Gastrocnemius medialis (tissue), 4 donors: Measurements from ENCODE around the gene KAT14. TPM values are rescaled to one million over a fixed set of nuclear protein-coding genes. Genes with fewer than 3 reads are reported as not detected.

ENCODE experiments used
- ATAC-seq, 2 donors: fragments of 150-250 bp; one replicate each; pipeline ENCODE4 v1.9.1; 2016
- DNase-seq, 2 donors: peaks; one replicate each; pipeline ENCODE4 v3.0.0-alpha.2; 2019
- H3K27ac ChIP-seq, 4 donors: fragments of 200-600 bp; sonication (generic); 1 replicate in 1 of 4; 2 replicates in 3 of 4; pipeline ENCODE4 v1.5.1; 2016 to 2018; ENCODE audit warnings: mild to moderate bottlenecking in 2 of 4, moderate library complexity in 1 of 4
- H3K27me3 ChIP-seq, 3 donors: fragments of 200-600 bp; sonication (generic) in 2 of 3; 1 replicate in 1 of 3; 2 replicates in 2 of 3; pipeline versions ENCODE4 v1.5.1 to v1.6.0; 2016 to 2019; ENCODE audit warnings: mild to moderate bottlenecking in 1 of 3, moderate library complexity in 1 of 3
- H3K36me3 ChIP-seq, 2 donors: fragments of 200-600 bp; sonication (generic) in 1 of 2; one replicate each; pipeline ENCODE4 v1.5.1; 2017 to 2018
- H3K4me1 ChIP-seq, 2 donors: fragments of 200-600 bp; sonication (generic) in 1 of 2; one replicate each; pipeline ENCODE4 v1.5.1; 2016 to 2017; ENCODE audit warnings: mild to moderate bottlenecking in 2 of 2
- H3K4me3 ChIP-seq, 4 donors: fragments of 200-600 bp; sonication (generic) in 3 of 4; 1 replicate in 1 of 4; 2 replicates in 3 of 4; pipeline ENCODE4 v1.5.1; 2016 to 2019; ENCODE audit warnings: mild to moderate bottlenecking in 2 of 4
- H3K9me3 ChIP-seq, 3 donors: fragments of 200-600 bp; sonication (generic) in 2 of 3; 1 replicate in 1 of 3; 2 replicates in 2 of 3; pipeline ENCODE4 v1.5.1; 2016 to 2019
- POLR2A ChIP-seq, 2 donors: fragments of 450-650 bp; IDR thresholded peaks; one replicate each; pipeline ENCODE4 v1.6.1; 2017; ENCODE audit warnings: antibody characterized with exemption in 2 of 2, mild to moderate bottlenecking in 2 of 2, moderate library complexity in 2 of 2
- in situ Hi-C, 4 donors: fragments of 200-750 bp; cut with MboI; loops; one replicate each; pipeline versions ENCODE4 v1.15.0 to v1.8.0; 2017; ENCODE audit warnings: low sequenced_read_pairs in 4 of 4
- intact Hi-C: fragments of 100-400 bp; cut with DNase I; formaldehyde crosslinking; loops from one replicate; pipeline ENCODE4 v1.15.1; 2023; ENCODE audit warnings: low total_unique reads
- total RNA-seq, 4 donors: library from RNA; depleted of rRNA; stranded (reverse); fragments of >200 nt; gene quantifications; one replicate each; pipeline versions ENCODE4 v1.1.0 to v1.2.3, GENCODE V29; 2016
- TF ChIP-seq, protein P1 (sequence below), 5 experiments: fragments of 450-650 bp in 3 of 5; fragments of 200-600 bp in 2 of 5; sonication (generic) in 2 of 5; IDR thresholded peaks in 4 of 5; conservative IDR thresholded peaks in 1 of 5; 1 replicate in 4 of 5; 2 replicates in 1 of 5; pipeline ENCODE4 v1.5.1; 2016 to 2019; ENCODE audit warnings: antibody characterized with exemption in 5 of 5, mild to moderate bottlenecking in 3 of 5, moderate library complexity in 3 of 5

The KAT14 gene
- total RNA-seq, 4 donors from 2014 or later, result 12.6 to 29.7 (median 19.8) TPM

DNA sequence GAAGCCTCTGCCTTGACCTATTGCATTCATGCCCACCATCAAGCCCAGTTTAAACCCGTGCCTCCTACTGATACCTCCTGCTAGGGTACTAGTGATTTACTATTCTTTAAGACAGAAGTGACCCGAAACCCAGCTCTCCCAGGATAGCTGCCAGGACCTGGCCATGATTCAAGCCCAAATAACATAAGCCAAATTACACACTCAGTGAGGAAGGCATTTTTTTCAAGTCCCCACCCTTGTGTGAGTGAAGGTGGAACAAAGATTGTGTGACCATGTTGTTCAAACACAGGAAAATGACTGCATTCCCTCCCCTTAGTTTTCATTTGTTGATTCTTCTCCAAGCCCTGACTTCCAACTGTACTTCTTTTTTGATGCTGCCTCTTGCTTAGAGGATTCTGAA is 3.7 kb upstream of the KAT14 start:
- Histone ChIP-seq H3K9me3 (no peaks in the 10 kb centered on the region), H3K4me1 (peaks cover 8% of the 10 kb centered on the region in 2 donors), H3K4me3 (no peak overlapping the region), H3K36me3 (no peaks in the 10 kb centered on the region), H3K27ac (no peak overlapping the region), H3K27me3 (no peaks in the 10 kb centered on the region)
- intact Hi-C loops, result loop anchor here (10.0 kb wide), 1 partner anchor 449 kb away; the partner anchor contains the start of gene RRBP1
- no peak for ATAC-seq
- TF ChIP-seq POLR2A (IDR thresholded peaks at IDR 0.05), result no peak
- TF ChIP-seq, protein P1, sequence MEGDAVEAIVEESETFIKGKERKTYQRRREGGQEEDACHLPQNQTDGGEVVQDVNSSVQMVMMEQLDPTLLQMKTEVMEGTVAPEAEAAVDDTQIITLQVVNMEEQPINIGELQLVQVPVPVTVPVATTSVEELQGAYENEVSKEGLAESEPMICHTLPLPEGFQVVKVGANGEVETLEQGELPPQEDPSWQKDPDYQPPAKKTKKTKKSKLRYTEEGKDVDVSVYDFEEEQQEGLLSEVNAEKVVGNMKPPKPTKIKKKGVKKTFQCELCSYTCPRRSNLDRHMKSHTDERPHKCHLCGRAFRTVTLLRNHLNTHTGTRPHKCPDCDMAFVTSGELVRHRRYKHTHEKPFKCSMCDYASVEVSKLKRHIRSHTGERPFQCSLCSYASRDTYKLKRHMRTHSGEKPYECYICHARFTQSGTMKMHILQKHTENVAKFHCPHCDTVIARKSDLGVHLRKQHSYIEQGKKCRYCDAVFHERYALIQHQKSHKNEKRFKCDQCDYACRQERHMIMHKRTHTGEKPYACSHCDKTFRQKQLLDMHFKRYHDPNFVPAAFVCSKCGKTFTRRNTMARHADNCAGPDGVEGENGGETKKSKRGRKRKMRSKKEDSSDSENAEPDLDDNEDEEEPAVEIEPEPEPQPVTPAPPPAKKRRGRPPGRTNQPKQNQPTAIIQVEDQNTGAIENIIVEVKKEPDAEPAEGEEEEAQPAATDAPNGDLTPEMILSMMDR (IDR thresholded peaks at IDR 0.05 in 4 of 5, conservative IDR thresholded peaks at IDR 0.05 in 1 of 5), result no peak
- DNase-seq, result no peak
- in situ Hi-C loops, result loop anchor here in 2 of 4 donors (10.0 to 25.0 kb wide), 3 partner anchors 151 to 328 kb away; partner anchors contain the start of genes DZANK1 (in 1 of the 2), MGME1 (in 1 of the 2), POLR3F (in 1 of the 2) and SNX5 (in 1 of the 2)

DNA sequence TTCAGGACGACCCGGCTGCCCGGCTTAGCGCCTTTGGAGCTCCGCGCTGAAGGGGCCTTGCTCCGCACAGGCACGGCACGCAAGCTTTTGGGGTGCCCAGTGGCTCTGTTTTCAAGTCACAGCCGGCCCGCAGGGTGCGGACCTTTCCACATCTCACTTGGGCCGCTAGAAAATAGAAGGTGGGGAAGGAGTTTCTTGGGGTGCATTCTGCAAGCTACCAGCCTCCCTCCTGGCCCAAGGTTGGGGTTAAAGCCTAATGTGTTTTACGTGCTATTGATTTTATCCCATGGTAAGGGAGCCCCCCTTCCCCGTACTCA is 561 bp downstream of the KAT14 start:
- peak in 1 of 2 donors; percentile 42 for ATAC-seq
- peaks cover 22 to 26% of the 10 kb centered on the region in 2 donors for H3K4me1 ChIP-seq
- no peak for DNase-seq
- peaks cover 0 to 10% of the 10 kb centered on the region in 2 donors for H3K36me3 ChIP-seq
- no peak for TF ChIP-seq POLR2A (IDR thresholded peaks at IDR 0.05)
- TF ChIP-seq, protein P1 (IDR thresholded peaks at IDR 0.05 in 4 of 5, conservative IDR thresholded peaks at IDR 0.05 in 1 of 5), result no peak
- peak overlapping the region; percentile 72 to 89 (median 84) for H3K4me3 ChIP-seq
- H3K27me3 ChIP-seq, result no peaks in the 10 kb centered on the region
- no peaks in the 10 kb centered on the region for H3K9me3 ChIP-seq
- intact Hi-C loops, result loop anchor here (2.0 to 10.0 kb wide), 3 partner anchors 15 to 453 kb away; partner anchors contain the start of genes MGME1, RRBP1 and SNX5
- peak overlapping the region; percentile 83 to 96 (median 94) for H3K27ac ChIP-seq
- in situ Hi-C loops, result loop anchor here in 2 of 4 donors (5.0 to 25.0 kb wide), 4 partner anchors 147 to 324 kb away; partner anchors contain the start of genes ZNF133 (in 2 of the 2), DZANK1 (in 1 of the 2), MGME1 (in 1 of the 2) and POLR3F (in 1 of the 2)

DNA sequence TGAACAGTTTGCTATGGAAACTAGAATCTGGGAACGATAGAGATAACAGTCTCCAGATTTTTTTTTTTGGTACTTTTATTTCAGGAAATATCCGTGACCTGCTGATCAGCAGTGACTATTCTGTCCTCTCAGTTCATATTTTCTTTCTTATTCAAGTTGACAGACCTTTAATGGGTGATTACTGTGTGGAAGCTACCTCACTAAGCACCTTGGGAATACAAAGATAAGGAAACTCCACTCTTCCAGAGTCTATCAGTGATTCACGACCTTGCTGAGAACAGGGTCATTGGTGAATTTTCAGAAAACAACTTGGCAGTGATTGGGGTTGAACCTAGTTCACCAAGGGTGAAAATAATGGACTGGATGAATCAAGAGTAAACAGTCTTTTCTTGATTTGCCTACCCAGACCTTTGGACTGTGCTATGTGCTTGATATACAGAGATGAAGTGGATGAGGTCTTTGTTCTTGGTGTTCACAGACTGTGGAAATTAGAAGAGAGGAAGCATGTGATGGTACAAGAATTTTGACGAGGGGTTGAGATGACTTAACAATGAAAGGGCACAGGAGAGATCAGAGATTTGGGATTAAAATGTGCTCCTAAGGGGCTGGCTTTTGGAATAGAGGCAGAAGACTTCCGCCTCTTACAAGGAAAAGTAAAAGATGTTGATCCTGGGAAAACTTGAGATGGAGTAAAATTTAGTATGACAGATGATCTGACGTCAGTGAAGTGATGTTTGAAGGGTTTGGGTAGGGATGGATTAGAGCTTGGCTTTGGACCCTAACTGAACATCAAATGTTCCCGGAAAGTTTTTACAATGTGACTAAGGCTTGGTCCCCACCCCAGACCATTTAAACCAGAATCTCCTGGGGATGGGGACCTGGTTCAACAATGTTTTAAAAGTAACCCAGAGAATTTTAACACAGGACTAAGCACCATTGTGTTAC is 1.2 kb downstream of the KAT14 start:
- intact Hi-C loops, result loop anchor here (2.0 to 10.0 kb wide), 3 partner anchors 14 to 454 kb away; partner anchors contain the start of genes MGME1, RRBP1 and SNX5
- H3K27ac ChIP-seq, result peak overlapping the region in 3 of 4 donors; percentile 83 to 95 (median 94)

DNA sequence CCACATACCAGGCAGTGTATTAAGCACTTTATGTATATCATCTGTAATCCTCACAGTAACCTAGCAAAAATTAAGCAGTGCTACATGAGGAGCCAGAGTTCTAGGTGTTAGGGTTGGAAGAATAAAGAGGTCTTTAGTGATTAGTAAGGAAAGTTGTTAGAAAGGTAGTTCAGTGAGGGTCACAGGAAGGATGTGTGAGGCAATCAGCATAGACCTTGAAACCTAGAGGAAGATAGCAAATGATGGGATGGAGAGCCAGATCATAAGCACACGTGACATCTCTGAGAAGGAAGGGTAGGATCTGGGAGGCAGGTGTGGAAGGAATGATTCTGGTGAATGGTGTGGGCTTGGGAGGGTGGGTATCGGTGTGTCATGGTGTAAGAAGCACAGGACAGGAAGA is 2.2 kb downstream of the KAT14 start:
- H3K4me1 ChIP-seq, result peaks cover 22 to 26% of the 10 kb centered on the region in 2 donors
- H3K4me3 ChIP-seq, result peak overlapping the region in 1 of 4 donors; percentile 85
- no peaks in the 10 kb centered on the region for H3K9me3 ChIP-seq
- intact Hi-C loops, result loop anchor here (2.0 to 10.0 kb wide), 3 partner anchors 13 to 455 kb away; partner anchors contain the start of genes MGME1, RRBP1 and SNX5
- H3K36me3 ChIP-seq, result peaks cover 0 to 15% of the 10 kb centered on the region in 2 donors
- H3K27me3 ChIP-seq, result no peaks in the 10 kb centered on the region
- H3K27ac ChIP-seq, result no peak overlapping the region
- in situ Hi-C loops, result loop anchor here in 2 of 4 donors (5.0 to 25.0 kb wide), 4 partner anchors 145 to 322 kb away; partner anchors contain the start of genes ZNF133 (in 2 of the 2), DZANK1 (in 1 of the 2), MGME1 (in 1 of the 2) and POLR3F (in 1 of the 2)
- DNase-seq (no peak), ATAC-seq (no peak)
- TF ChIP-seq POLR2A (IDR thresholded peaks at IDR 0.05), result no peak
- TF ChIP-seq, protein P1 (IDR thresholded peaks at IDR 0.05 in 4 of 5, conservative IDR thresholded peaks at IDR 0.05 in 1 of 5), result no peak

More for the DNA sequence above, 1.2 kb downstream of the KAT14 start:
- Histone ChIP-seq H3K36me3 (peaks cover 0 to 10% of the 10 kb centered on the region in 2 donors), H3K4me3 (peak overlapping the region; percentile 72 to 89 (median 84)), H3K4me1 (peaks cover 22 to 26% of the 10 kb centered on the region in 2 donors), H3K9me3 (no peaks in the 10 kb centered on the region), H3K27me3 (no peaks in the 10 kb centered on the region)
- ATAC-seq (no peak), DNase-seq (no peak)
- no peak for TF ChIP-seq POLR2A (IDR thresholded peaks at IDR 0.05)
- TF ChIP-seq, protein P1 (IDR thresholded peaks at IDR 0.05 in 4 of 5, conservative IDR thresholded peaks at IDR 0.05 in 1 of 5), result no peak
- in situ Hi-C loops, result loop anchor here in 2 of 4 donors (5.0 to 25.0 kb wide), 4 partner anchors 146 to 323 kb away; partner anchors contain the start of genes ZNF133 (in 2 of the 2), DZANK1 (in 1 of the 2), MGME1 (in 1 of the 2) and POLR3F (in 1 of the 2)
